ENCODE results near the gene CASP12. TPM values are rescaled to one million over a fixed set of nuclear protein-coding genes. Genes with fewer than 3 reads are reported as not detected.

CASP12 gene
- total and polyA plus RNA-seq, 2 of the 4 experiments (the other 2 are of a cell fraction), result 0.07 TPM; not detected in 1

GRCh38 chr11:104852811-104853210 lies 45.4 kb downstream of the CASP12 start:
- Histone ChIP-seq H2AFZ (replicated peaks; ENCODE audit: low read length, poor library complexity) (no peak overlapping the region), H3K9ac (ENCODE audit: low read depth, low read length) (no peak overlapping the region), H4K8ac (ENCODE audit: low read depth in 2 of 2, low read length in 2 of 2) (no peak overlapping the region), H4K20me1 (ENCODE audit: insufficient read depth, low read length) (no peaks in the 10 kb centered on the region), H2BK20ac (ENCODE audit: low read depth, low read length) (no peak overlapping the region), H3K9me3 (ENCODE audit: control insufficient read depth, insufficient read depth, low read length) (no peaks in the 10 kb centered on the region), H3K79me1 (ENCODE audit: low read depth in 1 of 2, low read length in 2 of 2) (no peaks in the 10 kb centered on the region), H2BK15ac (ENCODE audit: low read depth, low read length) (no peak overlapping the region), H2AK9ac (replicated peaks; ENCODE audit: low read depth, low read length, poor library complexity) (no peak overlapping the region), H3K36me3 (ENCODE audit: control insufficient read depth, insufficient read depth, low read length) (no peaks in the 10 kb centered on the region), H3K14ac (replicated peaks; ENCODE audit: low read depth, low read length) (no peak overlapping the region), H3K9me1 (ENCODE audit: insufficient read depth, low read length) (no peaks in the 10 kb centered on the region), H2BK5ac (ENCODE audit: low read depth, low read length, poor library complexity, severe bottlenecking) (no peak overlapping the region), H2BK120ac (ENCODE audit: low read depth, low read length) (no peak overlapping the region), H3K4me1 (ENCODE audit: control insufficient read depth, insufficient read depth, low read length) (no peaks in the 10 kb centered on the region), H2AK5ac (ENCODE audit: low read depth, low read length) (no peak overlapping the region), H3K56ac (ENCODE audit: extremely low read depth, insufficient read depth, low read length) (no peak overlapping the region), H4K5ac (ENCODE audit: low read depth, low read length) (no peak overlapping the region), H3K4me3 (ENCODE audit: insufficient read depth, low read depth, low read length) (no peak overlapping the region), H3K4ac (ENCODE audit: low read depth, low read length) (no peak overlapping the region), H3K4me2 (ENCODE audit: low read depth, low read length) (no peak overlapping the region), H4K91ac (ENCODE audit: insufficient read depth, low read depth, low read length) (no peak overlapping the region), H3K23ac (ENCODE audit: low read depth, low read length) (no peak overlapping the region), H3K27me3 (ENCODE audit: control insufficient read depth, insufficient read depth, low read length) (no peaks in the 10 kb centered on the region), H3K18ac (ENCODE audit: low read depth, low read length) (no peak overlapping the region), H3K27ac (ENCODE audit: insufficient read depth, low read length) (no peak overlapping the region)
- no peak for TF ChIP-seq BHLHE40 (IDR thresholded peaks at IDR 0.05; ENCODE audit: low read depth, low read length)
- in situ Hi-C loops (cut with MboI; ENCODE audit: low sequenced_read_pairs), result no loop called here
- no TSS peak for BruUV-seq (replicated peaks)
- WGBS, 2 experiments (ENCODE audit: extremely low coverage in 2 of 2, insufficient read length in 1 of 2), result no CpG with 5 or more reads among the region's 1 CpG
- POLR2A ChIA-PET (ENCODE audit: unreplicated experiment), result no interaction called here
- CTCF ChIA-PET, result interaction anchor here (1.0 kb wide), 1 partner anchor 78 kb away, joined by 3 read pairs; no protein-coding TSS in a partner anchor
- ATAC-seq (ENCODE audit: low read depth) (no peak), DNase-seq (peak; percentile 14)
- dilution Hi-C loops (cut with HindIII; ENCODE audit: low sequenced_read_pairs, unreplicated experiment), result no loop called here
- intact Hi-C loops (cut with micrococcal nuclease), result no loop called here
